GM13977 (cell line): Measurements from ENCODE around the gene NPHS2.

Source experiments
- DNase-seq: peaks from one replicate; pipeline ENCODE4 v3.0.0; 2012; ENCODE audit warnings: low spot score
- in situ Hi-C: fragments of 300-500 bp; cut with MboI; formaldehyde crosslinking; loops from one replicate; pipeline ENCODE4 v1.12.0; 2022; ENCODE audit warnings: low sequenced_read_pairs, low pct_unique_long_range_greater_than_20kb, mixed read lengths, inconsistent platforms; ENCODE audit not compliant: unreplicated experiment
- TF ChIP-seq, protein P1 (sequence below): IDR thresholded peaks from 2 replicates; pipeline ENCODE4 v1.5.1; 2012; ENCODE audit warnings: mild to moderate bottlenecking, control low read depth; ENCODE audit not compliant: insufficient read depth; ENCODE audit errors: extremely low read depth, missing control alignments

Gene NPHS2

DNA sequence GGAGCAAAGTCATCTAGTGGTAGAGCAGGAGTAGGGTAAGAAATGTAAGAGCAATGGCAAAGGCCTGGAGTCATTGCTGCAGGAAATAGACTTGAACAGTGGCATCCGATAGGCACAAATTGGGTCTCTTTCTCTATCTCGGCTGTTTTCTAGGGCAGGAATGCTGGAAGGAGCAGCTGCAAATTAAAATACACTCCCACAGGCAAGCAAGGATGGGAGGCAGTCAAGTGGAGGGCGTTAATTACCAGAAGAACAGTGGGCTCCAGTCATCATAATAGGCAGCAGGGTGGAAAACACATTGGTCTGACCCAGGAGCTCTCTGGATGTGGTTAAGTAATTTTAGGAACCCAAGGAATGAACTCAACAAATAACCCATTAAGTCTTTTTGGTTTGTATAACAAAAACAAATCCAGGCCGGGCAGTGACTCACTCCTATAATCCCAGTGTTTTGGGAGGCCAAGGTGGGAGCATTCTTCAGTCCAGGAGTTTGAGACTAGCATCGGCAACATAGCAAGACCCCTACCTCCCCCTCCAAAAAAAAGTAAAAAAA is 8.1 kb upstream of the NPHS2 start:
- in situ Hi-C loops: no loop called here
- TF ChIP-seq, protein P1, sequence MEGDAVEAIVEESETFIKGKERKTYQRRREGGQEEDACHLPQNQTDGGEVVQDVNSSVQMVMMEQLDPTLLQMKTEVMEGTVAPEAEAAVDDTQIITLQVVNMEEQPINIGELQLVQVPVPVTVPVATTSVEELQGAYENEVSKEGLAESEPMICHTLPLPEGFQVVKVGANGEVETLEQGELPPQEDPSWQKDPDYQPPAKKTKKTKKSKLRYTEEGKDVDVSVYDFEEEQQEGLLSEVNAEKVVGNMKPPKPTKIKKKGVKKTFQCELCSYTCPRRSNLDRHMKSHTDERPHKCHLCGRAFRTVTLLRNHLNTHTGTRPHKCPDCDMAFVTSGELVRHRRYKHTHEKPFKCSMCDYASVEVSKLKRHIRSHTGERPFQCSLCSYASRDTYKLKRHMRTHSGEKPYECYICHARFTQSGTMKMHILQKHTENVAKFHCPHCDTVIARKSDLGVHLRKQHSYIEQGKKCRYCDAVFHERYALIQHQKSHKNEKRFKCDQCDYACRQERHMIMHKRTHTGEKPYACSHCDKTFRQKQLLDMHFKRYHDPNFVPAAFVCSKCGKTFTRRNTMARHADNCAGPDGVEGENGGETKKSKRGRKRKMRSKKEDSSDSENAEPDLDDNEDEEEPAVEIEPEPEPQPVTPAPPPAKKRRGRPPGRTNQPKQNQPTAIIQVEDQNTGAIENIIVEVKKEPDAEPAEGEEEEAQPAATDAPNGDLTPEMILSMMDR: no peak
- DNase-seq: no peak

DNA sequence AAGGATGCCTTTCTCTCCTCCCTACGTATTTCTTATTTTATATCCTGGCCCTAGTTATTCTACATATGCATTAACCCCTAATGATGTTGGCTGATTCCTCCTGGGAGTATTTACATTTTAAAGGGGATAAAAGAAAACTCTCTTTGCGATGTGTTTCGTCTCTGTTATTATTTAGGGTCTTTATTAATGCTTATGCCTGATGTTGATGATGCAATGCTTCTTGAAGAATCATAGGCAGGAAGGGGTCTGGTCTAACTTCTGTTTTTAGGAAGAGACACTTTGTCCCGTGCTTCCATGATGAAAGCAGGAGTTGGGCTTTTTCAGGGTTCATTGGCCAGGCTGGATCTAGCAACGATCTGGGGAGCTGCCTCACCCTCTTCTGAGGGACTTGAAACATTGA is 761 bp upstream of the NPHS2 start:
- TF ChIP-seq, protein P1: no peak
- in situ Hi-C loops: no loop called here
- DNase-seq: no peak

DNA sequence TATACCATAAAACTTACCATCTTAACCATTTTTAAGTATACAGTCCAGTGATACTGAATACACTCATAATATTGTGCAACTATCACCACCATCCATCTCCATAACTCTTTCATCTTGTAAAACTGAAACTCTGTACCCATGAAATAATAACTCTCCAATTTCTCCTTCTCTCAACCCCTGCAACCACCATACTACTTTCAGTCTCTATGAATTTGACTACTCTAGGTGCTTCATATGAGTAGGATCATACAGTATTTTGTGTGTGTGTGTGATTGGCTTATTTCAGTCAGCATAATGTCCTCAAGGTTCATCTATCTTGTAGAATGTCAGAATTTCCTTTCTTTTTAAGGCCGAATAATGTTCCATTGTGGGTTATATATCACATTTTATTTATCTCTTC is 17.7 kb downstream of the NPHS2 start:
- TF ChIP-seq, protein P1: no peak
- in situ Hi-C loops: no loop called here
- no peak for DNase-seq

DNA sequence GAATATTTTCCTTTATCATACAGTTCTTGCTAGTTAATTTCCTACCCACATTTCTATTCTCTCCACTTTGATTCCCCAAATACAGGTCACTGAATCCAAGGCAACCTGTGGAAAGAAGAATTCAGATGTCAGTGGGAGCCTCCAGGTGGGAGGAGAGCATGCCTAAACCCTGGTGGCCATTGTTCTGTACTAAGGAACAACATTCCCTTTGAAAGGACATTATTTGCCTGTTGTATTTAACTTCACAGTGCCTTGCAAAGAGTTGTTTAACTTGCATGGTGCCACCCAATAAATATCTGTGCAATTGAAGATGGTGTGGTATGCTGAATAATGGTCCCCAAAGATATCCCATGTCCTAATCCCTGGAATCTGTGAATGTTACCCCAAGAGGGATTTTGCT is 21.3 kb downstream of the NPHS2 start:
- in situ Hi-C loops: no loop called here
- no peak for DNase-seq

DNA sequence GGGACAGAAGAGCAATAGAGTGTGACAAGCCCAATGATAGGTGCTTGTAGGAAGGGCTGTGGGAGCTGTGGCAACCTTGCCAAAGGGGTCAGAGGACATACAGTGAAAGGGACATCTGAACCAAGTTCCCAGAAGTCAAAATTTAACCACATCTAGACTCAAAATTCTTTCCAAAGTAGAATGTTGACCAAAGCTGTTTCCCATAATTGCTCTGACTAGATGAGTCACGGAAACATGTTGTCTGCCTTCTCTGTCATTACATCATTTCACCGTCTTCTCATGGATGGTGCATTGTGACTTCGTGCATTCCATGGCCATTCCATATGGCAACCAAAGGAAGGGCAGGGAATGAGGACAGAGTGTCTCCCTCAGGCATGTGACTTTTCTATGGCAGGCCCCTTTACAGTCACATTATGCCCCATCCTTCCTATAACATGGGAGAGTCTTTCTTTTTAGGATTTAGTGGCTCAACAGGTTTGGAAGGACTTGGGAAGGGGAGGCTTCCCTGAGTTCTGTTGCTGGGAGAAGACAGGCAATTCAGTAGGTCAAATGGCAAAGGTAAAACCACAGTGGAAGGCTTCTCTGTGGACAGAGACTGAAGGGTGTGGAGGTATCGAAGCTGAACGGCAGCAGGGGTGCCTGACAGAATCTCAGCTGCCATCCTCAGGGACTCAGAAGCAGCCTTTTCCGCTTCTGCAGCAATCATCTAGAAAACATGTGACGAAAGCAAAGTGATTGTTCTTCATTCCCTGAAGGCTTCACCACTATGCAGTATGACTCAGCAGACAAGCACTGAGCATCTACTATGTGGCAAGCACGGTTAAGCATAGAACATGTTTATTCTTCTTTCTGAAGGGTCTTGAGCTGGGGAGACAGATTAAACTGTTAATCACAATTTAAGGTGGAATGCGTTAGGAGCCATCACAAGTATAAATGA is 24.7 kb downstream of the NPHS2 start:
- TF ChIP-seq, protein P1: no peak
- in situ Hi-C loops: no loop called here
- DNase-seq: no peak

More for the DNA sequence above, 21.3 kb downstream of the NPHS2 start:
- TF ChIP-seq, protein P1: no peak

DNA sequence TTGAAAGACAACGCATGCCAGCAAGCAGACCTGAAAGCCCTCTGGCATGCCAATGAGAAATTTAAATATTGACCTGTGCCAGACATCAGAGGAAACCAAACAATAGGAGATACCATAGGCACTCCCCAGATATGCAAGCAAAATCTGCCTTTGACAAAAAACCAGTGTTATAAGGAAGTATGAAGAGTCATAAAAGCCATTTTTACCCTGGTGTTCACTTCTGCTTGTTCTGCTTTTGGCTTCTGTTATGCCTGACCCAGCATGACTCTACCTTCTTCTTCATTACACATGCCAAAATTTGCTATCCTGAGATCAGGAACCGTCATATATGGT is 26.4 kb downstream of the NPHS2 start:
- in situ Hi-C loops: no loop called here
- TF ChIP-seq, protein P1: no peak
- no peak for DNase-seq
